GM18909 (cell line): Measurements from ENCODE around the gene MUSTN1.

Experiments used
- ATAC-seq: cut with Tn5 transposase; IDR thresholded peaks from one replicate; pipeline ENCODE4 v1.9.1; 2021; ENCODE audit warnings: mild to moderate bottlenecking; ENCODE audit not compliant: unreplicated experiment, poor library complexity

The MUSTN1 gene

GRCh38 chr3:52836471-52836845 is 1.6 kb upstream of the MUSTN1 start:
- no peak for ATAC-seq

GRCh38 chr3:52835766-52836470 is 1.1 kb upstream of the MUSTN1 start:
- ATAC-seq = no peak

- no peak for ATAC-seq
Measured at GRCh38 chr3:52833202-52833601, 1.6 kb downstream of the MUSTN1 start.

GRCh38 chr3:52831500-52832301 is 3.1 kb downstream of the MUSTN1 start:
- ATAC-seq = no peak

GRCh38 chr3:52830535-52831258 is 4.1 kb downstream of the MUSTN1 start, which contains the start of gene ITIH4:
Gene ITIH4 (minus strand): TSS chr3:52830672. CDS start chr3:52830642, 30 bp downstream.
- no peak for ATAC-seq

- ATAC-seq = no peak
Measured at GRCh38 chr3:52829906-52830463, 4.8 kb downstream of the MUSTN1 start.

- no peak for ATAC-seq
Measured at GRCh38 chr3:52829482-52829881, 5.3 kb downstream of the MUSTN1 start.

- no peak for ATAC-seq
Measured at GRCh38 chr3:52827866-52828376, 6.9 kb downstream of the MUSTN1 start.

- ATAC-seq = no peak
Measured at GRCh38 chr3:52827441-52827840, 7.4 kb downstream of the MUSTN1 start.

GRCh38 chr3:52824037-52824436 is 10.8 kb downstream of the MUSTN1 start:
- ATAC-seq = no peak

GRCh38 chr3:52822363-52822762 is 12.5 kb downstream of the MUSTN1 start:
- ATAC-seq = no peak

- ATAC-seq = no peak
Measured at GRCh38 chr3:52820736-52821135, 14.1 kb downstream of the MUSTN1 start.

GRCh38 chr3:52819936-52820335 is 14.9 kb downstream of the MUSTN1 start:
- ATAC-seq = no peak

- ATAC-seq = no peak
Measured at GRCh38 chr3:52817860-52818259, 17.0 kb downstream of the MUSTN1 start.

- ATAC-seq = no peak
Measured at GRCh38 chr3:52817221-52817620, 17.6 kb downstream of the MUSTN1 start.

- no peak for ATAC-seq
Measured at GRCh38 chr3:52816654-52817053, 18.2 kb downstream of the MUSTN1 start.

- ATAC-seq = no peak
Measured at GRCh38 chr3:52816199-52816598, 18.6 kb downstream of the MUSTN1 start.

GRCh38 chr3:52813810-52814209 is 21.0 kb downstream of the MUSTN1 start:
- ATAC-seq = no peak

- ATAC-seq = no peak
Measured at GRCh38 chr3:52811452-52812011, 23.3 kb downstream of the MUSTN1 start.

- no peak for ATAC-seq
Measured at GRCh38 chr3:52810923-52811322, 23.9 kb downstream of the MUSTN1 start.
